GM20431 (cell line): ENCODE data around the gene ATXN7L1.
"Not testable (repeated sequence)": the region's sequence is repeated elsewhere in the genome, so short reads cannot be mapped to it uniquely, and the experiment has no call there.

ENCODE experiments used
- in situ Hi-C: fragments of 300-500 bp; cut with MseI, MboI; formaldehyde crosslinking; loops from one replicate; pipeline ENCODE4 v1.15.0; 2020; ENCODE audit warnings: low sequenced_read_pairs; ENCODE audit not compliant: unreplicated experiment

The ATXN7L1 gene

DNA sequence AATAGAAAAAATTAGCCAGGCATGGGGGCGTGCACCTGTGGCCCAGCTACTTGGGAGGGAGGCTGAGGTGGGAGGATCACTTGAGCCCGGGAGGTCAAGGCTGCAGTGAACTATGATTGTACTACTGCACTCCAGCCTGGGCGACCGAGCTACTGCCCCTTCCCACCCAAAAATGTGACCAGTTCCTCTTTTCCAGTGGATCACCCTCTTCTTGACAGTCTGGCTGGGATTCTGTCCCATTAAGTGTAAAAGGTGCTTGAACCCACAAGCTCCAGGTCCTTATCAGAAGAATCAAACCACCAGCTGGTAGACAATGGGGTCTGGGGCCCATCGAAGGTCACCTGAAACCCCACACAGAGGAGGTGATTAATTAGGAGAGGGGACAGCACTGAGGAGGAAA, 14.1 kb downstream of the ATXN7L1 start:
- in situ Hi-C loops: no loop called here

DNA sequence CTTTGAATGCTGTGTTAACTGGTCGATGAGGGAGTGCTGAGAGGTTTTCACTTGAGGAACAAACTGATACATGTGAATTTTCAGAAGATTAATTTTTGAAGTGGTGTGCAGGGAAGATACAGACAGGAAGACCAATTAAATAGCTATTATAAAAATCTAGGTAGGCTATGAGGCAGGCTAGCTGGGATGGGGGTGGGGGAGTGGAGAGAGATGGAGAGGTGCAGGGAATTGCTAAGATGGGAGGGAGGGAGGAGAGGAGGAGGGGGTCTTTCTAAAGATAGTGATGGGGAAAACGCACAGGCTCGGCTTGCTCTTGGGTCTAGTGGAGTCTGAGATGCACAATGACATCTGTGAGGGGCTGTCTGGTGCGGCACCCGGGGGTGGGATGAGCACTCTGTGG, 15.2 kb downstream of the ATXN7L1 start:
- in situ Hi-C loops: no loop called here

DNA sequence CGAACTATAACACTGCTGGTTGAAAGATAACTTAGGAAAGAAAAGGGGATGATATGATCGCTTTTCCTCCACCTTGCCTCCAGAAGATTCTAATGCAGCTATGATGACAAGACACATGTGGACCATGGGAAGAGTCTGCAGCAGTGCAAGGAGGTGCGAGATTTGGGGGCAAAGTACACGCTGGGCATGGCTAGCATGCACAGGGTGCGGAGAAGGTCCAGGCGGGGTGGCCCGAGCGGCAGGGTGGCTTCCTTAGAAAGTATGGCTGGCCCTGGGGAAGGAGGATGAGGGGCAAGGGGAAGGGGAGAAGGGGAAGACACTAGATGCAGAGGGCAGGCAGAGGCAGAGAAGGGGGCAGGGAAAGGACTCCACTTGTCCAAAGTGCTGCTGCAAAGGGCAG, 15.6 kb downstream of the ATXN7L1 start:
- in situ Hi-C loops: no loop called here

DNA sequence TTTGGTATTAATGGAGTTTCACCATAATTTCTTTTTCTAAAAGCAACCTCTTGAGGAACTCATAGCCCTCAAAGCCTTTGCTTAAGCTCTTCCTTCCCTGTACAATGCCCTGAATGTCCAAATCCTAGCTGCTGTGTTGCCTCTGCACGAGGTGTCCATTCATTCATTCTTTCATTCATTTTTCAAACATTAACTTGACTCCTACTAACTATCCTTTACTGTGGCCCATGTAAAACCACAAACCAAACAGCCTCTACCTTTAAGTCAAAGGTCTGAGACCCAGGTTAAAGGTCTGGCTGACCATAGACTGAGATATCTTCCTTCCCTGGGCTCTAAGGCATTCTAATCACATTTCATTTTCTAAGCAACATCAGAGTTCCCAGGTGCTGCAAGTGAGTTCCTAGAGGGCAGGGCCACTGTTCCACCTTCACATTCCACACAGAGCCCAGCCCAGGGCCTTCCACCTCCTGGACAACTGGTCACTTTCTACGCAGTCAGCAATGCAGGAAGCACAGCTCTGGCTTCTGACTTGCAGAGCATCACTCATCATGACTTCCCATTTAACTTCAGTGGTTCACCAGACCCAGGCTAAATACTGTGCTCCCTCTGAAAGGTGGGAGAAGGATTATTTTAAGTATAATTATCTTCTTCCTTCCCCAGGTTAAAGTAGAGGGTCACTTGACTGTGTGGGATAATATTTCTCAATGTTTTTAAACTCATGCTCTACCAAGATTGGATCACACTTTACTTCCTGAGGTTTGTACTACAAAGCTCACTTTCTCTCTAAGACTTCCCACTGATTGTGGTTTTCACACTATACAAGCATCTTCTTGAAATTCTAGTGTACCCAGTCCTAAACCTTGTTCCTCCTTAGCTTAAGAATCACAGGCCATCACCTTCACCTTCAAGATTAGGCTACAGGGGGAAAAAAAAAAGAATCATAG, 19.1 kb downstream of the ATXN7L1 start:
- in situ Hi-C loops: no loop called here

DNA sequence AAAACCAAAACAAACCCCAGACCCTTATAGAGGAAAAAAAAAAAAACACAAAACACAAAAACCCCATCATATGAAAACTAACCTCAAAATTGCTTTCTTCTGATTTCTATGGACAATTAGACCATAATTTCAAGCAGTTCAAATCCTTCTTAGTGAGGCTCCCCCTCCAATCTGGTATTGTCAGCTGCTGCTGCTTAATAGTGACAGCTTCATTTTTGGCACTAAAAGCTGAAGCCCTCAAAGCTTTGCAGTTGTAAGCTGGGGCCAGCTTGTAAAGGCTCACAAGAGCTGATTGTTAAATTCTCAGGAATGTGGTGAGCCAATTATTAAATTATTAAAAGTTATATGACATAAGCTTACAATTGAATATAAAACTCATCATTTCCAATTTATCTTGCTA, 21.9 kb downstream of the ATXN7L1 start:
- in situ Hi-C loops: no loop called here

DNA sequence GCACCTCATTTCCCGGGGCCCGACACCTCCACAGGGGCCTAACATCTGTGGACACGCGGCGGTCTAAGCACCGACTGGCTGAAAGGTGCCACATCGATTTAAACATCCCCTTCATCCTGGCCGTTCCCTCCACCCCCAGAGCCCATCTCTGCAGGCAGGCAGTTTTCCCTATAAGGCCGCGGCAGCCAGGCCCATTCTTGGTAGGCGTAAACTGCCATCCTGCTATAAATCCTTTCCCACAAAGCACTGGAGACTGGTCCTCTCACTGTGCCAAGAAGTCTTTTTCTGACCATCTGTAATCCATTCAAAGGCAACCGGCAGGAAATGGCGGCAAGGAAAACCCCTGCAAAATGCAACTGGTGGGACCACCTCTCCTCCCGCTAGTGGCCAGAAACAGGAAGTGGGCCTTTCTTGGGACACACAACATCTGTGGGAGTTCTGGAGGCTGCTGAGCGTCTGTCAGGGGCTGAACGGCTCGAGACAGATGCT, 22.4 kb downstream of the ATXN7L1 start:
- in situ Hi-C loops: no loop called here

DNA sequence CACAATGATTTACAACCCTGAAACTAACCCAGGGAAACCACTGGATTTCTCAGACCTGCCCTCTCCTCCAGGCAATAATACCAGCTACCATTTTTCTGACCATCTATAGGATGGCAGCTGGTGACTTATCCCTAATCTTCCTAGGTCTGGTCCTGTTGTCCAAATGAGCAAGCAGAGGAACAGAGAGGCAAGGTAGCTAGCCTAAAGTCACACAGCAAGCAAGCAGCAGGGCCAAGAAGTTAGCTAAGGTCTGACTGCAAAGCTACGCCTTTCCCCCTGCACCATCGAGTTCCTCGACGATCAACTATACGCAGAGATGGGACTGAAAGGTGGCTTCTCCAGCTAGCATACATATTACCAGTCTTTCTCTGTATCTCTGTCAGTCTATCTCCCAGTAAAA, 25.3 kb downstream of the ATXN7L1 start:
- in situ Hi-C loops: no loop called here

DNA sequence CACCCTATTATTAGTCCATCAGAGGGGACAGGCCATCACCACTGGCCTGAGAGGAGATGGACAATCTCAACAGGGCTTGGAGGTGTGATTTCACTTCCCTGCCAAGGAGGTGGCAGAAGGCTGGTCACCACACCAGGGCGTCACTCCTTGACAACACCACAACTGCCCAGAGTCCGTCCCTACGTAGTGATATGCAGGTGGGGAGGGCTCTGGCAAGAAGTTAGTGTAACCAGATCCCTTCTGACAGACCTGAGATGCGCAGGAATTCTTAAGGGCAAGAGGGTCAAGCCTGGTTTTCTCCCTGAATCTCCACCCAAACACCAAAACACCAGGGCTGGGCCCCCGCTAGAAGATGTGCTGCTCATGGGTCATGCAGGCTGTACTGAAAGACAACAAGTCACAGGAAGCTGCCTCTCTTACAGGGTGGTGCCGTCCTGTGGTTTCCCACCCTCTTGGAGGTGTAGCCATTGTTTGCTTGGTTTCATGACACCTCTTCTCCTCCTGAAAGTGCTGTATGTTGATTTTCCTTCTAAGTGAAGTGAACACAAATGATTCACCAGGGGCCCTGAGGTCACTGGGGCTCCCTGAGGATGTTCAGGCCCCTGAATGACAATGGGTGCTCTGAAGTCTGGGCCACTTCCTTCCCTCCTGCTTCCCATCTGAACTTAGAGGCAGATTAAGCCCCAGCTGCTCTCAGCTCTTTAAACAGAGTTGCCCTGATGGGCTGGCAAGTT, 27.1 kb downstream of the ATXN7L1 start:
- in situ Hi-C loops: no loop called here

DNA sequence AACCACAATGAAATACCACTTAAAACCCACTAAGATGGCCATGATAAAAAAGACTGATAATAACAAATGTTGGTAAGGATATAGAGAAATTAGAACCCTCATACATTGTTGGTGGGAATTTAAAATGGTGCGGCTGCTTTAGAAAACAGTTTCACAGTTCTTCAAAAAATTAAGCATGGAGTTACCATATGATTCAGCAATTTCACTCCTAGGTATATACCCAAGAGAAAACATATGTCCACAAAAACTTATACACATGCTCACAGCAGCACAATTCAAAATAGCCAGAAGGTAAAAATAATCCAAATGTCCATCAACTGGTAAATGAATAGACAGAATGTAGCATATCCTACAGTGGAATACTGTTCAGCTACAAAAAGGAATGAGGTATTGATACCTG, 30.0 kb downstream of the ATXN7L1 start:
- in situ Hi-C loops: no loop called here

DNA sequence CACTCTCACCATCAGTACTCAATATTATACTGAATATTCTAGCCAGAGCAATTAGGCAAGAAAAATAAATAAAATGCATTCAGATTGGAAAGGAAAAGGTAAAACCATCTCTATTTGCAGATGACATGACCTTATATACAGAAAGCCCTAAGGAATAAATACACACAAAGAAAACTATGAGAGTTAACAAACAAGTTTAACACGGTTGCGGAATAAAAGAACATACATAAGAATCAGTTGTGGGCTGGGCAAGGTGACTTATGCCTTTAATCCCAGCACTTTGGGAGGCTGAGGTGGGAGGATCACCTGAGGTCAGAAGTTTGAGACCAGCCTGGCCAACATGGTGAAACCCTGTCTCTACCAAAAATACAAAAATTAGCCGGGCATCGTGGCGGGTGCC, 31.7 kb downstream of the ATXN7L1 start:
- in situ Hi-C loops: not testable (repeated sequence)

DNA sequence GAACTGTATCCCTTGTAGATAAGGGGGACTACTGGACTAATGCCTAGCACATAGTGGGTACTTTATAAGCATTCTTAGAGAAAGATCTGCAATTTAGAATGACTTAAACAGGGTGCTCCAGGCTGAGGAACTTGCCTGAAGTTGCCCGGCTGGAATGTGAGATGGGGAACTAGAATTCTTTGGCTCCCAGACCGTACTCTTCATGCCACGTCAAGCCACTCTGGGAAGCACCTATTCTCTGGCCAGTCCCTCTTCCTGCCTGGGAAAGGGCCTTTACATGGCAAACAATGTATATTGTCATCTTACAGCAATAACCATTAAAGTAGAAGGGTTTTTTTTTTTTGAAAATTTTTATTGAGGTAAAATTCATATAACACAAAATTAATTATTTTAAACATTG, 34.5 kb downstream of the ATXN7L1 start:
- in situ Hi-C loops: no loop called here

DNA sequence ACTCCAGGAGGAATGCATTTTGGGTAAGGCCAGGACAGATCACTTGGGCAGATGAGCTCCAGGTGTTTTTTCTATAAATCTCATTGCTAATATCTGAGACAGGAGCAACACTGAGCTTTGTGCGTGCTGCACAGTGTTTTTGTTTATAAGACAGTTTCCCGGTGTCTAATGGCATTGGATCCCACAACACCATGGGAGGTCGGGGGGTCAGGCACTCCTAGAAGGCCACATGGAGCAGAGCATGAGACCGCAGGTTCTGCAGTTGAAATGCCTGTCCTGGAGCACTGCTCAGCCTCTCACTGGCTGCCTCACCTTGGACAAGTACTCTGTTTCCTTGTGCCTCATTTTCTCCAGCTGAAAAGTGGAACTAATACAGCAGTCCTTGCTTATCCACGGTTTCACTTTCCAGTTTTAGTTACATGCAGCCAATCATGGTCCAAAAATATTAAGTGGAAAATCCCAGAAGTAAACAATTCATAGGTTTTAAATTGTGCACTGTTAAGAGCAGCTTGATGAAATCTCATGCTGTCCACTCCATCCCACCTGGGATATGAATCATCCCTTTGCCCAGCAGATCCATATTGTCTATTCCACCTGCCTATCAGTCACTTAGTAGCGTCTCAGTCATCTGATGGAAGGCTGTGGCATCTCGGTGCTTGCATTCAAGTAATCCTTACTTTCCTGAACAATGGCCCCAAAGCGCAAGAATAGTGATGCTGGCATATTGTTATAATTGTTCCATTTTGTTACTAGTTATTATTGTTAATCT, 35.2 kb downstream of the ATXN7L1 start:
- in situ Hi-C loops: no loop called here

DNA sequence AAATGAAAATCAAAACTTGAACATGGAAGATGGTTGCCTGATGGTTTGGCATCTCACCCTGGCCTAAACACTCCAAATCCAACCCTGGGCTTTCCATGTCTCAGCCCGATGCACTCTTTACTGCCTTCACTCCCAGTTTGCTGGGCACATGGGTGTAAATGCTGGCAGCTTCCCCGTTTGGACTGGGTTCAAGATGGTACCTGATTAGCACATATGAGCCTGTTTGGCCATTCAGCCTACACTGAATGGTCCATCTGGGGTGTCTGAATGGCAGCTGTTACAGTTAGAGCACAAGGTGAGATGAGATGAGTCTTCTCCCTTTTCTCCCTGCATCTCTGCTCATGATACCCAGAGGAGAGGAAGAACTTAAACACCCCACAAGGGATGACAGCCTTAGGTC, 37.1 kb downstream of the ATXN7L1 start:
- in situ Hi-C loops: no loop called here

DNA sequence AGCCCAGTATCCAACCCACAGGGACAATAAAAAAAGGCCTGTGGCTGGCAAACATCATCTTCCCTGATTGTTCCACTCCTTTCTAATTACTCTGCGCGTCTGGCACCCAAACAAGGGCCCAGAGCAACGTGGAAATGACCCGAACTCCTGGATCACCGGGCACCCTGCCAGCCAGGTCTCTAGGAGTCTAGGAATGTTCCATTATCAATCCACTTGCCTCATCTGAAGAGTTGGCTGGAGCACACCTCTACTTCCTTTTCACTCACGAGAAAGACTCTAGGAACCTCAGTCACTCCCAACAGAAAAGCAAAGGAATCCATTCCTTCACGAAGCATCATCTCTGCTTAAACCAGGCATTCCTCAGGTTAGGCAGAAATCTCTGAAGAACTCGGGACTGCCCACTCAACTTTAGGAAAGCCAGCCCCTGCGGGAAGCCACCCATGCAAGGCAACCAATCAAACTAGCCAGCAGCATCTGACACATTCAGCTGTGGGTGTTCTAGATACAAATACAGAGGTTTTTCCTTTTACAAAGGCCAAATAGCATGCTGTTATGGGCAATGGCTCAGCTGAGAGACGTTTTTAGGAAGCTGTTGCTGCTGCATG, 37.7 kb downstream of the ATXN7L1 start:
- in situ Hi-C loops: no loop called here

DNA sequence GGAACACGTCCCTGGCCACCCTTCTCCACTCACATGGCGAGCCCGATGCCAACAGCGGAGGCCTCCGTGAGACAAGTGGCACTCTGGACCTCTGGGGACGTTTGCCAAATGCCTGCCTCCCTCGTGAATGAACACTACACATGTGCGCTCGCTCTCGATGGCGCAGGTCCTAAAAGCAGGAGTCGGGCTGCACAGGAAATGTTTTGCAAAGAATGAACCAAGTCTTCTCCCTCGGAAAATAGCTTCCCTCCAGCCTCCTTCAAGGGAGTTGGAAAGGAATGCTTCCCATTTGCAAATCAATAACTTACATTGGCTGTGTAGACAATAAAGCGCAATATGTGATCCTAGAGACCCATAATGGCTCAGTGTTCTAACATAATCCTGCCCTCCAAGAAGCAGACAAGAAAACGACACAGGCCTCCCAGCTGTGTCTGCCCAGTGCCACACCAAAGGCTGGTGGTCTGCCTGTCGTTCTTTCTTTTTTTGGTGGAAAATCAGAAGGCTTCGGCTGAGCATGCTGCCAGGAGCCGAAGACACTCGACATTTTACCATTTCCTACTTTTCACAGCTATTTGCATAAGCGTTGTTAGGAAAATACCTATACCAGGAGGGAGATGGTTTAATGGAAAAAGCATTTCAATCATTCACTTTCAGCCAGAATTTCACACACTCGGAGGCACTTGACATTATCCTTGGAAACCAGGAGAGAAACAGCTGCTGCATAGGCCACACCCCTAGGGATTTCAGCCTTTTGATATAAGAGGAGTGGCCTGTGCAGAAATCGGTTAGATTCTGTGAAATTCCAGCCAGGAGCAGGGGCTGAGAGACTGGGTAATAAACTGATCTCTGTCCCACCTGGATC, 38.4 kb downstream of the ATXN7L1 start:
- in situ Hi-C loops: no loop called here

DNA sequence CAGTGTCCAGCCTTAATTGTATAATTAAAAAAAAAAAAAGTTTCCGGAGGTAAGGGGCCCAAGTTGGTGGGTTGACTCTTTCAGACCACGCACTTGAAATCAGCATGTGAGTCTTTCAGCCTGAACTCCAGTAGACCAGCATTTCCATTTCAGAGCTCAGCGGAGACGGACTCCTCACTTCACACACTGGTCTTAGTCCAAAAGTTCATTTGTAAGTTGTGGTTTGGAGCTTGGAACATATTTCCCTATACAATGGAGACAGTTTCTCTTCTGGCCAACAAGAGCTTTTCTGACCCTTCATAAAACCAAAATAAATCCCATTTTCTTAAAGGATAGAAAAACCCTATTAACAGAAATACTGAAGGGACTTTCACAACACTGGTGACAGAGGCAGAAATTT, 41.0 kb downstream of the ATXN7L1 start:
- in situ Hi-C loops: no loop called here

DNA sequence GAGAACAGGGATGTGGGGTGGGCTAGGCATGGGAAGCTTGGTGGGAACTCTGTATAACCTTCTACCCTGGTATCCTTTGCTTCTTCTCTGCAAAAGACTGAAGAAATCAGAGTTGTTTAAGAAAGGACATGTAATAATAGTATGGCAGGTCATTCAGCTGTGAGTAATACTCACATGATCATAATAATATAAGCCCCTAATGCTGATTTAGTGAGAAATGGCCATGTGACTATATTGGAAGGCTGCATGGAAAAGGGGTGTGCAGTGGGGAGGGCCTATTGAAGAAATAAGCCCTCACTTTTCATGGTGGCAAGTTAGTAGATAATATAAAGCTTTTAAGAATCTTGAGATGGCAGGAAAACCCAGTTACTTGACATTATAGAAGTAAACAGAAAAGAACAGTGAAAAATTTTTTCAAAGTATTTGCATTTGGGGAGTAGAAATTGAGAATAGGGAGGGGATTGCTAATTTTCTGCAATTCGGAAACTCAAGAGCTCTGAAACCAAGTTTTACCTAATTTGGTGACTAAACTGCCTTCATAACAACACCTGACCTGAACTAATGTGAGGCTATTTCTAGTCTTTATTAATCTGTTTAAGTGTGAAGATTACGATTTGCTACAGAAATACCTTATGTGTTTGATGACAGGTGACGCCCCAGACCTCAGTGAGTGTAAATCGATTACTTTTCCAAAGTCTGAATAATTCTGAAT, 44.4 kb downstream of the ATXN7L1 start:
- in situ Hi-C loops: no loop called here

DNA sequence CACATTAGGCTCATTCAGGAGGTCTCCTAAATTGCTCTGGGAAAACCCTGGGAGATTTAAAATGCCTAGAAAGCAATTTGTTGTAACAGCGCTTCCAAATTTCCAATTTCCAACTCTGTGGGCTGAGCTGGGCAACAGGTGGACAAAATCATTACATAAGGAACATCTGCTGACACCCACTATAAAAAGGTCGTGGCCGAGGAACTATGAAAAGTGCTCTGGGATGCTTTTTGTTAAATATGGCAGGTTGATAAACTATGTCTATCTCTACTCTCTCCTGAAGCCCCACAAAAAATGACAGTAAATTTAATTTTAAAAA, 45.1 kb downstream of the ATXN7L1 start:
- in situ Hi-C loops: no loop called here
